Subcutaneous adipose tissue (tissue), 4 donors: ENCODE measurements around the gene PPP1R2C. TPM values are rescaled to one million over a fixed set of nuclear protein-coding genes. Genes with fewer than 3 reads are reported as not detected.

Experiments
- total RNA-seq, 4 donors: library from RNA; depleted of rRNA; stranded (reverse); fragments of >200 nt; gene quantifications; one replicate each; pipeline ENCODE4 v1.1.0, GENCODE V29; 2016
- TF ChIP-seq, protein P1 (sequence below): fragments of 450-650 bp; IDR thresholded peaks from one replicate; pipeline ENCODE4 v1.5.1; 2016; ENCODE audit warnings: low read depth, mild to moderate bottlenecking, control low read depth, antibody characterized with exemption, moderate library complexity

Gene PPP1R2C
- total RNA-seq, 4 donors from 2014 or later: 0.51 TPM; not detected in 3

DNA sequence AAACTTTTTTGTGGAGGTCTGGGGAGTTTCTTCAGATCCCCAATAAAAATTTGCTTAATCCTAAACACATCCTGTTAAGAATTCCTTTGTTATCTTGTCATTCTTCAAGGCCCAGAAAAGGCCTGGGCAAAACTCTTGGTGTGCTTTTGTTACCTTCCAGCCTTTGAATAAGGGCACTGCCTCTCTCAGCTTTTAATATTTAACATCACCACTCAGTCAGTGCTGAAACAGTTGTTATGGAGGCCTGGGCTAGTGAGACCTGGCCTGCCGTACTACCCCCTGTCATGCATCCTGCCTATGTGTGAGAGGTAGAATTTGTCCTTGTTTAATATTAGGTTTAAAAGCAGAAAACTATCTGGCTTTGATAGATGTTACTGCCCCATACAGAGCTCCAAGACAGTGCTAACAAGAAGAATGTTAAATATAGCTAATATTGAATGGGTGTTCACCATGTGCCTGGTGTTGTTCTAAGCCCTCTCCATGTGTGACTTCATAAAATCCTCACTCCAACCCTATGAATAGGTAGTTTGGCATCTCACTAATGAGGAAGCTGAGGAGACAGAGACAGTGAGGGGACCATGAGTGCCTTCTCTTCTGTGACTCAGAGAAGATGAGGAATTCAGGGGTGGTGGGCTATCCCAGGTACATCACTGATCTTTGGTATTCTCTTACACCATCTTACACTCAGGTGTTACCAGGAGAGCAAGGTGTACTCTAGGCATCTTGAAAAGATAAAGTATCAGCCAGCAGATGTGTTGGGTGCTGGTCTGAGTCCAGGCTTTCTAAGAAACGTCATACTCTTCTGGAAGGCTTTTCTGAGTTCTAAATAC is 6.2 kb downstream of the PPP1R2C start:
- TF ChIP-seq, protein P1, sequence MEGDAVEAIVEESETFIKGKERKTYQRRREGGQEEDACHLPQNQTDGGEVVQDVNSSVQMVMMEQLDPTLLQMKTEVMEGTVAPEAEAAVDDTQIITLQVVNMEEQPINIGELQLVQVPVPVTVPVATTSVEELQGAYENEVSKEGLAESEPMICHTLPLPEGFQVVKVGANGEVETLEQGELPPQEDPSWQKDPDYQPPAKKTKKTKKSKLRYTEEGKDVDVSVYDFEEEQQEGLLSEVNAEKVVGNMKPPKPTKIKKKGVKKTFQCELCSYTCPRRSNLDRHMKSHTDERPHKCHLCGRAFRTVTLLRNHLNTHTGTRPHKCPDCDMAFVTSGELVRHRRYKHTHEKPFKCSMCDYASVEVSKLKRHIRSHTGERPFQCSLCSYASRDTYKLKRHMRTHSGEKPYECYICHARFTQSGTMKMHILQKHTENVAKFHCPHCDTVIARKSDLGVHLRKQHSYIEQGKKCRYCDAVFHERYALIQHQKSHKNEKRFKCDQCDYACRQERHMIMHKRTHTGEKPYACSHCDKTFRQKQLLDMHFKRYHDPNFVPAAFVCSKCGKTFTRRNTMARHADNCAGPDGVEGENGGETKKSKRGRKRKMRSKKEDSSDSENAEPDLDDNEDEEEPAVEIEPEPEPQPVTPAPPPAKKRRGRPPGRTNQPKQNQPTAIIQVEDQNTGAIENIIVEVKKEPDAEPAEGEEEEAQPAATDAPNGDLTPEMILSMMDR: no peak

DNA sequence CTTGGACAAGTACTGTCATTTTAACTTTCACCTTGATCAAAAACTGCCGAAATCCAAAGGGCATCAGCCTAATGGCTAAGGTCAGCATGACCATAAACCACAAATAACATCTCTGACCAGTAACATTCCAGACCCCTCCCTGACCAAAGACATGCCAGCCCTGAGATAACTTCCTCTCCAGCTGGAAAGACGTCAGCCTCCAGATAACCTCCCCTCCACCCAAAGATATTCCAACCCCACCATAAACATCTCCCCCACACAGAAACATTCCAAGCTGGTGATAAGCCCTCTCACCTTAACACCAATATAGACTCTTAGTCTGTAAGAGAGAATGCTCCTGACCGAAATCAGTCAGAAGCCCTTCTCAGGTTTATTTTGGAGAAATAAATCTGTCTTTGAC is 7.4 kb downstream of the PPP1R2C start:
- TF ChIP-seq, protein P1: no peak

DNA sequence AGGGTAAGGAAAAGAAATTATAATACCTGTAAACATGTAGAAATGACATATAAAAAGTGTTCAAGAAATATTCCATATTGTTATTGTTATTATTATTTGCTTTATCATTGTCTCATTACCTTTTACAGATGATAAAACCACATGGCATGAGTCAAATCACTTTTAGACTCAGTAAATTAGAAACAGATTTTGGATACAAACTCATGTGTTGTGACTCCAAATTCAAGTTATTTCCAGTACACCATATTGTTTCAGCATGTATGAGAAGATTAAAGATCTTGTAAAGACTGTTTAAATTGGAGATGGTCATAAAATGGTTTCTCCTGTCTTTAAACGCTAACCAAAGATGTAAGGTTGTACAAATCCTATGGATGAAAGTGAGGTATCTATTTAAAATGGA is 18.1 kb downstream of the PPP1R2C start:
- TF ChIP-seq, protein P1: no peak

DNA sequence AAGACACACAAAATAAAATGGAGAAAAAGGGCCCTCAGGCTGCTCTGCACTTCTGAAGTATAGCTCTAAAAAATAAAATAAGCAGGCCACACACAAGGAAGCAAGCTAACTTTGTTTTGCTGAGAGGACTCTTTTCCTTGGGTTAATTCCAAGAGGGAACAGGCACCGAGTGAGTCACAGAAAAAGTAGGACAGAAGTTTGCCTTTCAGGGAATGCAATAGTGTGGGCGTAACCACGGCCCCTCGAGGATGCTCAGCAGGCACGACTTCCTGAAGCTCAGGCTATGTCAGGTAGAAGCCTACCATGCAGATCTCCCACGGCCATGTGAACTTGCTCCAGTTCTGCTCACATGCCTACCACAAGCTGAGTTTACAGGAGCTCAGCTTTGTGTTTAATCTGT is 22.1 kb downstream of the PPP1R2C start:
- TF ChIP-seq, protein P1: no peak

DNA sequence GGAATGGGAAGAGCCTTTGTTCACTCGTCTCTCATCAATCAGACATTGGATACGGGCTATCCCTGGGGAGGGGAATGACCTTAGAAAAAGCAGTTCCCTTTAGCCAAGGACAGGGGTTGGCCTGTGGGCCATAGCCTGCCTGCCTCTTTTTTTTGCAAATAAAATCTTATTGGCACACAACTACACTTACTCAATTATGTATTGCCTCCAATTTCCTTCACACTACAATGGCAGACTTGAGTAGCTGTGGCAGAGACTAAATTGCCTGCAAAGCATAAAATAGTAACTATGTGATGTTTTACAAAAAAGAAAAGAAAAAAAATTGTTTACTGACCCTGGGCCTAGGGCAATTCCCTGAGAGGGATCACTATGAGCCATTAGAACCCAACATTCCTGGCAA is 23.4 kb downstream of the PPP1R2C start:
- TF ChIP-seq, protein P1: no peak

DNA sequence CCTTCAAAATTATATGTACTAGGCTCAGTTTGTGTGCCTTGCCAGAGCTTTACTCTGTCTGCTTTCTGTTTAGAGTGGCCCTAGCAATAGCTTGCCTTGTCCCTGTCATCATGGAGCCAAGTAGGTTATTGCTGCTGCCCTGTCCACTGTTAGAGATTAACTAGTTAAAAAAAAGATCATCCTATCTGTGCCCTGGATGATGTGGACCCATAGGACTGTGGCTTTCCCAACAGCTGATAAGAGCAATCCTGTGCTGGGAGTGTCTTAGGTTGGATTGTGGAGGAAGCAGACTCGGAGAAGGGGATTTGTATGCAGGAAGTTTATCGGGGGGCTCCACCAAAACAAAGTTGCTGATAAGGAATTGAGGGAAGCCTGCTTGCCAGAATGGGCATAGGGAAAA is 23.8 kb downstream of the PPP1R2C start:
- TF ChIP-seq, protein P1: no peak

DNA sequence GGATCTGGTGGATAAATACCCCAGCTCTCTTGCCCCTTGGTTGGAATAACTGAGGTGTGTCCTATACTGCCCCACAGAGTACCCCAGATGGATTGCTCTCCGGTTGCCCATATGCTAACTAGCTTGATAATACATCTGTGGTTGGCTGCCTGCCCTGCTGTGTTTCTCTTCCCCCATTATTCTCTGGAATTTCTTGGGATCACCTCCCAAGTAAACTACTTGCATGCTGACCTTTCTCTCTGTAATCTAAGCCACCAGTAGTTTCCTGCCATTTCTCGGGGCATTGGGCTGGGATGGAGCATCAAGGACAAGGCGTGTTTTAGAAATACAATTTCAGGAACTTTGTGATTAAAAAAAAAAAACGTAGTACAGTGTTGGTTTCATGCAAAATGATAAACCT is 25.2 kb downstream of the PPP1R2C start:
- TF ChIP-seq, protein P1: no peak
